ENCODE data around the gene PINLYP.

GRCh38 chr19:43575156-43575950 is at the start of gene PINLYP, which contains the start of gene XRCC1:
- TF ChIP-seq FOXK1 (CRISPR knock-in tag; IDR thresholded peaks at IDR 0.05; ENCODE audit: borderline replicate concordance) (no peak), STAG1 (CRISPR knock-in tag; IDR thresholded peaks at IDR 0.05; ENCODE audit: borderline replicate concordance) (no peak), HOMEZ (CRISPR knock-in tag; IDR thresholded peaks at IDR 0.05) (no peak), THRA (IDR thresholded peaks at IDR 0.05) (no peak)

All from K562 (cell line).